Fibroblast of mammary gland (primary cell): ENCODE measurements around the gene KHDRBS1.
"Not testable (repeated sequence)": the region's sequence is repeated elsewhere in the genome, so short reads cannot be mapped to it uniquely, and the experiment has no call there.

ENCODE experiments used
- DNase-seq: peaks from one replicate; pipeline ENCODE4 v3.0.0-alpha.2; 2010; ENCODE audit warnings: low read depth
- H3K4me3 ChIP-seq: 2 replicates; pipeline ENCODE4 v1.5.1; 2011; ENCODE audit warnings: low read depth, mild to moderate bottlenecking, low read length, moderate library complexity; ENCODE audit not compliant: control insufficient read depth
- CTCF ChIP-seq: conservative IDR thresholded peaks from 2 replicates; pipeline ENCODE4 v1.5.1; 2011; ENCODE audit warnings: low read depth, low read length, inconsistent platforms; ENCODE audit not compliant: control insufficient read depth, insufficient read depth

Gene KHDRBS1

GRCh38 chr1:32071758-32072621, 58.3 kb downstream of the KHDRBS1 start:
- H3K4me3 ChIP-seq, result peak overlapping the region; percentile 82
- DNase-seq, result peak; percentile 77
- TF ChIP-seq CTCF, result no peak

GRCh38 chr1:32072622-32073298, 59.1 kb downstream of the KHDRBS1 start, which contains the start of gene TMEM39B:
TMEM39B (plus strand) TSS chr1:32072939; CDS start chr1:32073048, 109 bp downstream.
- TF ChIP-seq CTCF, result no peak
- peak within 1 kb of the TSS; percentile 82 for H3K4me3 ChIP-seq
- peak; percentile 91 for DNase-seq

- H3K4me3 ChIP-seq, result peak overlapping the region; percentile 82
- no peak for DNase-seq
- TF ChIP-seq CTCF, result no peak
Measured at GRCh38 chr1:32073299-32074229, 59.9 kb downstream of the KHDRBS1 start.

- no peak overlapping the region for H3K4me3 ChIP-seq
- DNase-seq, result no peak
- no peak for TF ChIP-seq CTCF
Measured at GRCh38 chr1:32074841-32075240, 61.2 kb downstream of the KHDRBS1 start.

- H3K4me3 ChIP-seq, result no peak overlapping the region
- TF ChIP-seq CTCF, result no peak
- no peak for DNase-seq
Measured at GRCh38 chr1:32077451-32077850, 63.8 kb downstream of the KHDRBS1 start.

GRCh38 chr1:32082022-32082421, 68.4 kb downstream of the KHDRBS1 start:
- no peak for DNase-seq
- TF ChIP-seq CTCF, result no peak
- H3K4me3 ChIP-seq, result no peak overlapping the region

- DNase-seq, H3K4me3 ChIP-seq: not testable (repeated sequence)
Measured at GRCh38 chr1:32086381-32086780, 72.7 kb downstream of the KHDRBS1 start.
